Stimulated activated CD8-positive, alpha-beta memory T cell treated with anti-CD3 and anti-CD28 coated beads, Interleukin-4, amount 100 ng/mL, for 4 hours (primary cell): ENCODE measurements around the gene GPHB5.
"Not testable (repeated sequence)": the region's sequence is repeated elsewhere in the genome, so short reads cannot be mapped to it uniquely, and the experiment has no call there.

Experiments used
- DNase-seq, 2 donors: peaks; one replicate each; pipeline ENCODE4 v3.0.0-alpha.2; 2020; ENCODE audit warnings: low read depth in 2 of 2, low spot score in 1 of 2

Gene GPHB5

GRCh38 chr14:63296060-63296563, 22.6 kb downstream of the GPHB5 start:
- DNase-seq: no peak

- DNase-seq: no peak
Observed at GRCh38 chr14:63295231-63295685, 23.5 kb downstream of the GPHB5 start.

- DNase-seq: no peak
Observed at GRCh38 chr14:63292805-63293204, 25.9 kb downstream of the GPHB5 start.

GRCh38 chr14:63290741-63291430, 27.8 kb downstream of the GPHB5 start:
- DNase-seq: no peak

- DNase-seq: no peak
Observed at GRCh38 chr14:63288853-63289252, 29.9 kb downstream of the GPHB5 start.

DNA sequence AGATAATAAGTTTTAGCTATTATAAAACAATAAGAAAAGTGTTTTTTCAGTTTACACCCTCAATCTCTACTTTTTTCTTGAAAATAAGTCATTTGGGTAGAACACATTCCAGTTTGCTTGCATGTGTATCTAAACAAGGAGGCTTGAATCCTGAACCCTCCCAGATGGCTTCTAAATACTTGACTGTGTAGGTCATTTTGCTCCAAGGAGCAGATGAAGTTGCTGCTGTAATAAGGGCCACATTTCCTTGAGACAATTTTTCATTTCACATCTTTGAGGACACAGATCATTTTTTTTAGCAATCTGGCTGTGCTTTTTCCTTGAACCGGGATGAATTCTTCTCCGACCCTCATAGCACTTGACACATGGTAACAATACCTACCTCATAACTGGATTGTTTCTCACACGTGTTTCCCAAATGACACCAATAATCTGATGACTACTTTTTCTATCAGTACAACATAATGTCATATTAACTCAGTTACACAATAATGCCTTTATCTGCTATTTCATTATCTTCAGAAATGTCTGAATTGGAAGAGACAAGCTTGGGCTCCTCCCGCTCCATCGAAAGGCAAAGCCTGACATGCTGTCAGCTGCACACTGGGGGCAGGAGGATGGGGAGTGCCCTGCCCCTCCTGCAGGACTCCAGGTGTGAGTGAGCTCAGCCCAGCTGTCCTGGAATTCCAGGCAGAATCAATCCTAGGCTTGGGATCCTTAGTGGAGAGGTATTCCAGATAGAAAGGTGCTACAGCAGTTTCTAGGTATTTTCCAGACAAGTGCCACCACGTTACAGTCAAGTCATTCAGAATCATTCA, 30.9 kb downstream of the GPHB5 start:
- DNase-seq: no peak

DNA sequence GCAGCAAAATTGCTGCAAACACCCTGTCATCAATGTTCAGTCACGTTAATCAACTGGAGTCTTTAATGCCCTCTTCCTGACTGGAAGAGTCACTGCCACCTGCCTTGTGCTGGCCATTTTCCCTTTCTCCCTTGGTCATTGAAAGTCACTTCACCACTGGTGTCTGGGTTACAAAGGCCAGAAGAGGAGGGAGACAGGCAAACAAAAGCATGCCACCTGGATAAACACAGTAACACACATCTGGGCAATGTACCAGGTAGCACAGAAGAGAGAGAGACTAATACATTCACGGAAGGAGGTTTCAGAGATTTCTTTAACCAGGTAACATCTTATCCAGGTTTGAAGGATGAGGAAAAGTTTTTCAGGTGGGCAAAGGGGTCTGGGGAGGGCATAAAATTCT, 32.7 kb downstream of the GPHB5 start:
- DNase-seq: no peak

- no peak for DNase-seq
Observed at GRCh38 chr14:63283884-63284248, 34.9 kb downstream of the GPHB5 start.

GRCh38 chr14:63282997-63283883, 35.5 kb downstream of the GPHB5 start:
- DNase-seq: no peak

- DNase-seq: not testable (repeated sequence)
Observed at GRCh38 chr14:63279933-63280332, 38.8 kb downstream of the GPHB5 start.

GRCh38 chr14:63277591-63278183, 41.0 kb downstream of the GPHB5 start:
- DNase-seq: no peak

GRCh38 chr14:63276492-63277342, 42.0 kb downstream of the GPHB5 start:
- DNase-seq: no peak

GRCh38 chr14:63276016-63276415, 42.7 kb downstream of the GPHB5 start:
- DNase-seq: no peak

DNA sequence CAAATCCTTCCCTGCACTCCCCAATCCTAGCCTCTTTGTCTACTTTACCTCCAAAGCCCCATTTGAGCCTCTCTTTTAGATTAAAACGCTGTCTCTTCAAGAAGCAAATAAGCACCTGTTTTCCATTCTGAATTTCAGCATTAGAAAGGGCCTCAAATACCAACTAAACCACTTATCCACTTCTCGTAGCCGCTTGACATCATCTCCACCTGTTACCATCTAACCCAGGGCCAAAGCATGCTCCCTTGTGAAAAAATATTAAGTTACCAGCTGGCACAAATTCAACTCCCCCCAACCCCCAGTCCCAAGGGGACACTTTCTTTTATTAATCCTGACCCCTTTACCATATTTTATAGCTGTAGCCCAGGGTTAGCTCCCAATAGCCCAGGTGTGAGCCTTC, 43.1 kb downstream of the GPHB5 start:
- no peak for DNase-seq

DNA sequence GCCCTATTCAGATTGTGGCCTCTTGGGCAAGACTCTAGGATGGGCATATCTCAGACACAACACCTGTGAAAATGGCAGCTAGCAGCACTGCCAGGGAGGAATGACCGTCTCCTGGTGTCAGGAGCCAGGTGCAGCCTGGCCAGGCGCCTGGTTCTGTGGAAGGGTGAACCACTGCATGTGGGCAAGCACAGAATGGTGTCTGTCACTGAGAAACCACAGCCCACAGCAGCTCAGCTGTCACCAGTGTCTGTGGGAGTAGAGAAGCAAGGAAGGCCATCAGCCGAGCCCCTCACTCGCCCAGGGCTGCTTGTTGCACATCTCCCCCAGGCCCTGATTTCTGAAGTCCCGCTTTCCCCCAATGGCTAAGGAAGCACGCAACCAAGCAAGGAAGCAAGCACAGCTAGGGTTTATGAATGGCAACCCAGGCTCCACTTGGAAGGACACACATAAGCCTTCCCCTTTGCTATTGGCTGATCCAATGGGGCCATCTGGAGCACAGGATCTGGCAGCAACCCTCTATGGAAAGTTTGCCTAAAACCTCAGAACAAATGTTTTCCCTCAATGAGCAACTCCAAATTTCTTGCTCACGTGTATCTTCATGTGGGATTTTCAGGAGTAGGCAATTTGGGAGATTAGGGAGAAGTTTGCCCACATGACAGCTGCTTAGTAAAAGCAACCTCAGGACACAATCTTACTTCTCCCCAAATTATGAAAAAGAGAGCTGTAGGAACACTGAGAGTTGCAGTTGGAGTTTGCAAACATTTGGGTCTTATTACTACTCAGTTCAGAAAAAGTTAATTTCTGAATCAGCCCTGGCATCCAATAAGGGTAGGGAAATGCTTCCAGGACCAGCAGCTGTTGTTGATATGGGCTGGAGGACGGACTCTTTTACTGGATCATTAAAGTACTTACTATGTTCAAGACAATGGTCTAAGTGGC, 44.7 kb downstream of the GPHB5 start:
- DNase-seq: no peak

GRCh38 chr14:63273129-63273528, 45.6 kb downstream of the GPHB5 start:
- no peak for DNase-seq

DNA sequence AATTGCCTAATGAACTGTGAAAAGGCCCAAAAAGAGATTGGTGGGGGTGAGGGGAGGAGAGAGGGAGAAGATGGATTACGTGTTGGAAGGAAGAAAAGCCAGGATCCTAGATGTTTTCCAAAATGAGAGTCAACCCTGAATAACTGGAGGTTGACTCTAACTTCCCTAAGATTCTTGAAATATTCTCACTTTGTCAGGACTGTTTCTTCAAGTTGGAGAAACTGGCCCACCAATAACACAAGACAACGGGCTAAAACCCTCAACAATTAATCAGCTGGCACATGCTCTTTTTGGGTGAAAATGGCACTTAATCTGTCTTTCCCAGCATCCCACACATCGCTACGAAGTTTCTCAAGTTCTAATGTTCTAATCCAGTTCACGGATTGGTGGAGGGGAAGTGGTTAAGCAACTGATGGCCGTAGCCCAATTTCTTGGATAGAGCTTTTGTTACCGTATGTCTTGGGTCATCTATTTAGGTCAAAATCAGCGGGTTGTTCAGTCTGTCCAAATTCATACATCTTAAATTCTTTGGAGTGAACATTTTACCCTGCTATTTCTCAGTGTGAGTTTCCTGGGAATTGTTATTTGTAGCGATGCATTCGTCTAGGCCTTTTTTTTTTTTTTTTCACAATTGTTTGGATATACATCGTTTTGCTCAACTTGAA, 49.0 kb downstream of the GPHB5 start:
- no peak for DNase-seq

DNA sequence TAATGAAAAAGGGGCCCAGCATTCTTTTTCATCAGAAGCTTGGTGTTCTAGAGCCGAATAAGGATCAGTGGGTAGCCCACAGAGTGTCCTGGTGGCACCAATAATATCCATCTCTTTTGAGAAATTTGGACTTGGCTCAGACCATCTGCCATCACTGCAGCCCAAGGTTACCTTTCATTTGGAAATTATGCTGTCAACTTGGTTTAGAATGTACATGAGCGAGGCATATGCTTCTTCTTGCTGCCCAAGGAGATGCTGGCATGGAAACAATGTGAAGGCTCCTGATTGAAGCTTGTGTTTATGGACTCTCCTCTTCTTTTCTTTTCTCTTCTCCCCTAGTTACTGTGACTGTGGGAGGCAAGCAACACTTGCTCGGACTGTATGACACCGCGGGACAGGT, 50.0 kb downstream of the GPHB5 start:
- DNase-seq: no peak
